Inflammatory macrophage (primary cell): Measurements from ENCODE around the gene COX6B2.

ENCODE experiments used
- DNase-seq, 2 donors: peaks; one replicate each; pipeline ENCODE4 v3.0.0-alpha.2; 2020 to 2022

Gene COX6B2

DNA sequence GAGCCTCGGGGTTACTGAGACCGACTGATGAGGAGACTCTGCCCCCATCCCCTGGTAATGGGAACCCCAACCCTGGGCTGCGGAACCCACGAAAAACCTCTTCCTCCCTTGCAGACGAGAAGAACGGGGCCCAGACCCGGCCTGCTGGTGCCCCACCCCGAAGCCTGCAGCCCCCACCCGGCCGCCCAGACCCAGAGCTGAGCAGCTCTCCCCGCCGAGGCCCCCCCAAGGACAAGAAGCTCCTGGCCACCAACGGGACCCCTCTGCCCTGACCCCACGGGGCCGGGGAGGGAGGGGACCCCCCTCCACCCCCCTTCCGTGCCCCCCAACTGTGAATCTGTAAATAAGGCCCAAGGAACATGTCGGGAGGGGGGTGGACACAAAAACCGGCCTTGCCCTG, 42.7 kb downstream of the COX6B2 start:
- no peak for DNase-seq

DNA sequence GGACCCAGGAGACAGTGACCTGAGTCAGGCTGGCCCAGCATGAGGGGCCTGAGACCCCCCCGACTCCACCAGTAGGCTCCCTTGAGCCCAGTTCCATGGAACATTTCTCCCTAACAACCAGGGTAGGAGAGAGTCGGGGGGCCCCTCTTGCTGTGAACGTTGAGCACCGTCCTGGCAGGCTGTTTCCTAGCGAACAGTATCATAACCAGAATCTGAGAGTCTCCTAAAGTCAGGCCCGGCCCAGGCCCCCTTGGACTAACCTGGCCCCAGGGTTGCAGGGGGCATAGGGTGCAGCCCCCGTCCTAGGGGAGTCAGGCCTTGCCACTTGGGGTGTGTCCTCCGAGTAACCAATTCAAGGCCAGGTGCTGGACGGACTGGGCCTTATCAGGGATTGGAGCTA, 43.1 kb downstream of the COX6B2 start:
- DNase-seq: no peak

GRCh38 chr19:55310498-55310897, 44.0 kb downstream of the COX6B2 start:
- no peak for DNase-seq

GRCh38 chr19:55309448-55309847, 45.1 kb downstream of the COX6B2 start:
- no peak for DNase-seq

DNA sequence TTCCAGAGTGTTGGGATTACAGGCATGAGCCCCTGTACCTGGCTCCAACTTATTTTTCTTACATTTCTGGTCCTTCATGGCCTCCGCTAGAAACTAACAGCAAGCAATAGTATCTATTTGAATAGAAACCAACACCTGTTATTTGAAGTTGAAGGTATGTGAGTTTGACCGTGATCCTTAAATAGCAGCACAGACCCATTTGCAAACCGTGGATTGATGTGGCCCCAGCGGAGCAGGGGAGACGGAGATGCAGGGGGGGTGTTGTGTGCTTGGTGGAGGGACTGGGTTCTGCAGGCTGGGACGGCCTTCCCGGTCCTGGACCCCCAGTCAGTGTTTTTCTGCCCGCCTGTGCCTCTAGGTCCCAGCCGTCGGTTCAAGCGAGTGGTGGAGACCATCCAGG, 46.2 kb downstream of the COX6B2 start:
- DNase-seq: no peak

DNA sequence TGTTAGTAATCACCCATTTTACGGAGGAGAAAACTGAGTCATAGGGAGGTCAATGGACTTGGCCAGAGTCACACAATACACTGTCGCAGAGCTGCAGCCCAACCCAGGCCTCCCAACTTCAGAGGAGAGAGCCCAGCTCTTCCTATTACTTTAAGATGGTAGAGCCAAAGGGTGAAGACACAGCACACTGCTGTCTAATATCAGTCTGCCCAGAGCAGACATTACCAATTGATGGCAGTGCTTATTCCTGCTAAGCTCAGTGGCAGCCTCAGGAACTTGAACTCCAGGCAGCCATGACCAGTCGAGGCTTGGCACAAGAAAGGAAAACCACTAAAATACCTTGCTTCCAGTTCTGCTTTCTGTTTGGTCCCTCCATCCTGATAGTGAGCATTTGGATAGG, 47.8 kb downstream of the COX6B2 start:
- DNase-seq: no peak

DNA sequence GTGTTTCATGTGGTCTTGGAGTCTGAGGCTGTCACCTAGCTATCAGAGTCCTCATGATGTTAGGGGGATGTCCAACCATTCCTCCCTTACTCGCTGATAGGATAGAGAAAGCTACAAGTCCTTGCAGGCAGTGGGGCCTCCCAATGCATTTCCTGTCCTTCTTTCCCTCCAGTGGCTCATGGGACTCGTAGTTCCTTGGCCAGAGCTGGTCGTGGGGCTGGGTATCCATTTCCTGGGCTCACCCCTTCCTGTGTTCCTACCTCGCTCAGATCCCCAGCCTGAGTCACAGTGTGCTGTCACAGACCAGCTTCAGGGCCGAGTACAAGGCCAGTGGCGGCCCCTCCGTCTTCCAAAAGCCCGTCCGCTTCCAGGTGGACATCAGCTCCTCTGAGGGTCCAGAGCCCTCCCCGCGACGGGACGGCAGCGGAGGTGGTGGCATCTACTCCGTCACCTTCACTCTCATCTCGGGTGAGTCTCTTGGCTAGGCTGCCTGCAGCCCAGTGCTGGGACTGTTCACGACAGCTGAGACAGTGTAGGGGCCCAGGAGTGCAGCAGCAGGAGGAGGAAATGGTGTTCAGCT, 48.4 kb downstream of the COX6B2 start:
- DNase-seq: no peak

DNA sequence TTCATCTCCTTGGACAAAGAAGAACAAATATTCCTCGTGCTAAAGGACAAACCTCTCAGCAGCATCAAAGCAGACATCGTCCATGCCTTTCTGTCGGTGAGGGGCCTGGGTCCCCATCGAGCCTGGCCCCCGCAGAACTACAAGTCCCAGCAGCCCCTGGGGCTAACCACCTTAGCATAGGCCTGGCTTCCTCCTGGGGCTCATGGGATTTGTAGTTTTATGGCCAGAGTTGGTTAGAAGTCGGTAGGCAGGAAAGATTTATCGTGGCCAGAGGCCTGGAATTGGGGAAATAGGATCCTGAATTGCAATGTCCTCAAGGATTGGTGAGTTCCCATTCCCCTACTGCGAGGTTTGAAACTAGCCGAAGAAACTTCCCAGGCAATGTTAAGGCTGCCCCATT, 49.0 kb downstream of the COX6B2 start:
- DNase-seq: peak; percentile 16 to 53

GRCh38 chr19:55304980-55305379, 49.5 kb downstream of the COX6B2 start:
- DNase-seq: no peak

- peak; percentile 18 to 39 for DNase-seq
Observed at GRCh38 chr19:55304279-55304978, 50.1 kb downstream of the COX6B2 start.

DNA sequence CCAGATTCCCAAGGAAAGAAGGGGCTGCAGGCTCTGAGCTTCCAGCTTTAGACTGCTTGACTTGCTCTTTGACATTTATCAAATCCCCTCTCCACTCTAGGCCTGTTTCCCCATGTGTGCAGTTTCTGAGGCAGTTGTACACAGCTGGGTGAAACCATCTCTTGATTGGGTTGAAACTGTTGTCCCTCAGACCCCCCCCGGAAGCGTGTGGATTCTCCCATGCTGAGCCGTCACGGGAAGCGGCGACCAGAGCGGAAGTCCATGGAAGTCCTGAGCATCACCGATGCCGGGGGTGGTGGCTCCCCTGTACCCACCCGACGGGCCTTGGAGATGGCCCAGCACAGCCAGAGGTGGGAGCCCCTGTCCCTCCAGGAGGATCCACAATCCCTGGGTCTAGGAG, 51.0 kb downstream of the COX6B2 start:
- no peak for DNase-seq

DNA sequence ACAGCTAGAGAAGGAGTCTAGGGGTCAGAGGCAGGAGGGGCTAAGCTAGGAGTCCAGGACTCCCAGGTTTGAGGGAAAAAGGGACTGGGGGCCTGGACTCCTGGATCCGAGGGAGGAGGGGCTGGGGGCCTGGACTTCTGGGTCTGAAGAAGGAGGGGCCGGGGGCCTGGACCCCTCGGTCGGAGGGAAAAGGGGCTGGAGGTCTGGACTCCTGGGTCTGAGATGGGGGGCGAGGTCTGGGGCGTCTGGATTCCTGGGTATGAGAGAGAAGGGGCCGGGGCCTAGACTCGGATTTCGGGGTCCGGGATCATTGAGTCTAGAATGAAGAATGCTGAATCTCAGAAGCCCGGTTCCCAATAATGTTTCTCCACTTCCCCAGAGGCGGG, 52.2 kb downstream of the COX6B2 start:
- DNase-seq: no peak

- DNase-seq: peak; percentile 82 to 90
Observed at GRCh38 chr19:55301459-55302317, 52.8 kb downstream of the COX6B2 start.

- no peak for DNase-seq
Observed at GRCh38 chr19:55300886-55301458, 53.5 kb downstream of the COX6B2 start.

DNA sequence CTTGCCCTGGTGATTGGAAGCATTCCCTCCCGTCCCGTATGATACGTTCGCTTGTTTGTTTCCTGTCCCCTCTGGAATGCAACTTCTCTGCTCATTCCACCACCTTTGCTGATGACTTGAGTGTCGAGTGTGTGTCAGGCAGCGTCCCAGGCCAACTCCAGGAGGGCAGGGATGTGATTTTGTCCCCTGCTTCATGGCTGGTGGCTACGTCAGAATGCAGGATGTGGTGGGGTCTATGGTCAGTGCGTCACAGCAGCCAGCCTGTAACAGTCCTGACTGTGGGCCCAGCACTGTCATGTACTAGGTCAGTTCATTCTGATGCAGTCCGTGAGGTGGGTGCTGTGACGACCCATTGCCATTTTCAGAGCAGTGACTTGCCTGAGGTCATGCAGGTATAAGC, 54.5 kb downstream of the COX6B2 start:
- DNase-seq: no peak
